OCI-LY1 (cell line): ENCODE measurements around the gene GABRG3.

ENCODE experiments used
- H2AFZ ChIP-seq: fragments of 200-600 bp; sonication (generic), shearing (Covaris generic); 2 replicates; pipeline ENCODE4 v1.6.0; 2014; ENCODE audit warnings: antibody characterized with exemption, mild to moderate bottlenecking, low read length
- H3F3A ChIP-seq: fragments of 200-600 bp; sonication (generic), shearing (Covaris generic); 2 replicates; pipeline ENCODE4 v1.6.0; 2014; ENCODE audit warnings: mild to moderate bottlenecking, antibody characterized with exemption, low read length, moderate library complexity; ENCODE audit not compliant: insufficient read depth
- H3K27ac ChIP-seq: fragments of 200-600 bp; sonication (generic); 2 replicates; pipeline ENCODE4 v1.5.1; 2014; ENCODE audit warnings: low read length, mixed run types, mild to moderate bottlenecking, low read depth; ENCODE audit not compliant: poor library complexity, severe bottlenecking
- H3K27me3 ChIP-seq: fragments of 200-600 bp; sonication (generic); 2 replicates; pipeline ENCODE4 v1.6.0; 2014; ENCODE audit warnings: antibody characterized with exemption, mild to moderate bottlenecking, low read length, moderate library complexity; ENCODE audit not compliant: insufficient read depth
- H3K36me3 ChIP-seq: fragments of 200-600 bp; sonication (generic); 2 replicates; pipeline ENCODE4 v1.6.1; 2014; ENCODE audit warnings: mild to moderate bottlenecking, antibody characterized with exemption, low read length, moderate library complexity, mixed read lengths; ENCODE audit not compliant: insufficient read depth
- H3K4me1 ChIP-seq: fragments of 200-600 bp; sonication (generic); 2 replicates; pipeline ENCODE4 v1.5.1; 2014; ENCODE audit warnings: mild to moderate bottlenecking, low read length, moderate library complexity; ENCODE audit not compliant: insufficient read depth, severe bottlenecking
- H3K4me2 ChIP-seq: fragments of 200-600 bp; sonication (generic), shearing (Covaris generic); 2 replicates; pipeline ENCODE4 v1.6.1; 2014; ENCODE audit warnings: low read length
- H3K4me3 ChIP-seq: fragments of 200-600 bp; sonication (generic); 2 replicates; pipeline ENCODE4 v1.5.1; 2014; ENCODE audit warnings: low read length, low read depth, mild to moderate bottlenecking, mixed read lengths; ENCODE audit not compliant: poor library complexity, severe bottlenecking
- H3K79me2 ChIP-seq: fragments of 200-600 bp; shearing (Covaris generic); 2 replicates; pipeline ENCODE4 v1.6.1; 2016; ENCODE audit warnings: mixed run types, low read length, mixed read lengths; ENCODE audit not compliant: insufficient read depth
- H3K9ac ChIP-seq: fragments of 200-600 bp; sonication (generic), shearing (Covaris generic); 2 replicates; pipeline ENCODE4 v1.6.1; 2014; ENCODE audit warnings: mild to moderate bottlenecking, low read length, mixed read lengths
- H3K9me2 ChIP-seq: fragments of 200-600 bp; sonication (generic), shearing (Covaris generic); 2 replicates; pipeline ENCODE4 v1.6.1; 2014; ENCODE audit warnings: low read depth, mild to moderate bottlenecking, low read length, mixed read lengths
- H3K9me3 ChIP-seq: fragments of 200-600 bp; shearing (Covaris generic); 2 replicates; pipeline ENCODE4 v1.6.1; 2014; ENCODE audit warnings: low read length, mixed read lengths
- H4K20me1 ChIP-seq: fragments of 200-600 bp; sonication (generic), shearing (Covaris generic); 2 replicates; pipeline ENCODE4 v1.6.0; 2016; ENCODE audit warnings: mild to moderate bottlenecking, low read length; ENCODE audit not compliant: insufficient read depth
- CTCF ChIP-seq: fragments of 200-600 bp; sonication (generic), shearing (Covaris generic); IDR thresholded peaks from 2 replicates; pipeline ENCODE4 v1.5.1; 2017; ENCODE audit warnings: mild to moderate bottlenecking, antibody characterized with exemption, low read length, moderate library complexity, mixed read lengths
- EZH2 ChIP-seq: fragments of 200-600 bp; sonication (generic), shearing (Covaris generic); IDR thresholded peaks from 2 replicates; pipeline ENCODE4 v1.8.0; 2017; ENCODE audit warnings: borderline replicate concordance, mixed run types, mild to moderate bottlenecking, antibody characterized with exemption, low read length, moderate library complexity, mixed read lengths

GABRG3 gene

GRCh38 chr15:27237319-27237939, 266.4 kb downstream of the GABRG3 start:
- no peak overlapping the region for H3K4me3 ChIP-seq
- no peaks in the 10 kb centered on the region for H3K27me3 ChIP-seq
- no peak overlapping the region for H3K9ac ChIP-seq
- H4K20me1 ChIP-seq, result no peaks in the 10 kb centered on the region
- H3K36me3 ChIP-seq, result no peaks in the 10 kb centered on the region
- no peaks in the 10 kb centered on the region for H3K9me2 ChIP-seq
- H2AFZ ChIP-seq, result no peak overlapping the region
- H3K27ac ChIP-seq, result no peak overlapping the region
- no peaks in the 10 kb centered on the region for H3K79me2 ChIP-seq
- H3K4me1 ChIP-seq, result no peaks in the 10 kb centered on the region
- H3K9me3 ChIP-seq, result no peaks in the 10 kb centered on the region
- no peak overlapping the region for H3K4me2 ChIP-seq
- TF ChIP-seq CTCF, result no peak
- no peak for TF ChIP-seq EZH2
- H3F3A ChIP-seq, result no peaks in the 10 kb centered on the region

GRCh38 chr15:27238209-27238608, 267.2 kb downstream of the GABRG3 start:
- H3K27me3 ChIP-seq, result no peaks in the 10 kb centered on the region
- H3K9me3 ChIP-seq, result no peaks in the 10 kb centered on the region
- no peak overlapping the region for H3K27ac ChIP-seq
- no peaks in the 10 kb centered on the region for H3K4me1 ChIP-seq
- no peak overlapping the region for H3K4me2 ChIP-seq
- H2AFZ ChIP-seq, result no peak overlapping the region
- H3K36me3 ChIP-seq, result no peaks in the 10 kb centered on the region
- no peak overlapping the region for H3K4me3 ChIP-seq
- H3K9ac ChIP-seq, result no peak overlapping the region
- no peaks in the 10 kb centered on the region for H3K9me2 ChIP-seq
- H3K79me2 ChIP-seq, result no peaks in the 10 kb centered on the region
- TF ChIP-seq CTCF (no peak), EZH2 (no peak)
- no peaks in the 10 kb centered on the region for H3F3A ChIP-seq
- H4K20me1 ChIP-seq, result no peaks in the 10 kb centered on the region; the same call in 1 of the 2 replicates

- Histone ChIP-seq H3K4me1 (no peaks in the 10 kb centered on the region), H3K36me3 (no peaks in the 10 kb centered on the region), H3K4me2 (no peak overlapping the region), H3K9me3 (no peaks in the 10 kb centered on the region), H3F3A (no peaks in the 10 kb centered on the region), H3K9ac (no peak overlapping the region), H3K4me3 (no peak overlapping the region), H3K27me3 (no peaks in the 10 kb centered on the region), H4K20me1 (no peaks in the 10 kb centered on the region; the same call in 1 of the 2 replicates), H3K9me2 (no peaks in the 10 kb centered on the region), H2AFZ (no peak overlapping the region), H3K27ac (no peak overlapping the region), H3K79me2 (no peaks in the 10 kb centered on the region)
- TF ChIP-seq CTCF (no peak), EZH2 (no peak)
These were observed 267.9 kb downstream of the GABRG3 start for GRCh38 chr15:27238707-27239423.
